Nephron progenitor cell (in vitro differentiated cells): Measurements from ENCODE around the gene PAIP1.
"Not testable (repeated sequence)": the region's sequence is repeated elsewhere in the genome, so short reads cannot be mapped to it uniquely, and the experiment has no call there.

ENCODE experiments used
- DNase-seq: peaks from one replicate; pipeline ENCODE4 v3.0.0; 2021
- H3K27ac Mint-ChIP-seq: 2 replicates; pipeline ENCODE4 v1.8.0; 2021; ENCODE audit warnings: mild to moderate bottlenecking, moderate library complexity, mixed read lengths
- H3K27me3 Mint-ChIP-seq: 2 replicates; pipeline ENCODE4 v1.8.0; 2021; ENCODE audit warnings: mild to moderate bottlenecking, low read depth, mixed read lengths; ENCODE audit not compliant: poor library complexity
- H3K36me3 Mint-ChIP-seq: 2 replicates; pipeline ENCODE4 v1.8.0; 2021; ENCODE audit warnings: low read depth, mixed read lengths
- H3K4me1 Mint-ChIP-seq: 2 replicates; pipeline ENCODE4 v1.8.0; 2021; ENCODE audit warnings: mixed read lengths
- H3K4me3 Mint-ChIP-seq: 2 replicates; pipeline ENCODE4 v1.8.0; 2021; ENCODE audit warnings: mild to moderate bottlenecking, moderate library complexity, mixed read lengths
- H3K9me3 Mint-ChIP-seq: 2 replicates; pipeline ENCODE4 v1.8.0; 2021; ENCODE audit warnings: mild to moderate bottlenecking, moderate library complexity, mixed read lengths
- CTCF ChIP-seq: fragments of 200-600 bp; sonication (generic); IDR thresholded peaks from 2 replicates; pipeline ENCODE4 v1.5.0; 2021; ENCODE audit warnings: antibody characterized with exemption

PAIP1 gene

GRCh38 chr5:43584166-43584699, 27.4 kb upstream of the PAIP1 start:
- H3K4me1 Mint-ChIP-seq, result no peaks in the 10 kb centered on the region
- peaks cover 4% of the 10 kb centered on the region for H3K9me3 Mint-ChIP-seq
- H3K4me3 Mint-ChIP-seq, result no peak overlapping the region
- H3K36me3 Mint-ChIP-seq, result peaks cover 67% of the 10 kb centered on the region
- TF ChIP-seq CTCF, result no peak
- H3K27ac Mint-ChIP-seq, result no peak overlapping the region
- no peak for DNase-seq
- H3K27me3 Mint-ChIP-seq, result no peaks in the 10 kb centered on the region

- TF ChIP-seq CTCF, result no peak
- peaks cover 63% of the 10 kb centered on the region for H3K36me3 Mint-ChIP-seq
- H3K27me3 Mint-ChIP-seq, result no peaks in the 10 kb centered on the region
- no peak overlapping the region for H3K4me3 Mint-ChIP-seq
- no peaks in the 10 kb centered on the region for H3K4me1 Mint-ChIP-seq
- no peak for DNase-seq
- H3K9me3 Mint-ChIP-seq, result peaks cover 7% of the 10 kb centered on the region
- H3K27ac Mint-ChIP-seq, result no peak overlapping the region
Measured at GRCh38 chr5:43583724-43584123, 26.8 kb upstream of the PAIP1 start.

- no peak for TF ChIP-seq CTCF
- Mint-ChIP-seq H3K4me3 (no peak overlapping the region), H3K4me1 (no peaks in the 10 kb centered on the region), H3K9me3 (peaks cover 7% of the 10 kb centered on the region), H3K27ac (no peak overlapping the region), H3K36me3 (peaks cover 56% of the 10 kb centered on the region), H3K27me3 (no peaks in the 10 kb centered on the region)
- DNase-seq, result no peak
Measured at GRCh38 chr5:43582082-43583005, 25.5 kb upstream of the PAIP1 start.

- no peak for TF ChIP-seq CTCF
- Mint-ChIP-seq H3K36me3 (peaks cover 58% of the 10 kb centered on the region), H3K27ac (no peak overlapping the region), H3K4me1 (no peaks in the 10 kb centered on the region), H3K27me3 (no peaks in the 10 kb centered on the region), H3K4me3 (no peak overlapping the region), H3K9me3 (peaks cover 16% of the 10 kb centered on the region)
- DNase-seq, result no peak
Measured at GRCh38 chr5:43581398-43581797, 24.5 kb upstream of the PAIP1 start.

- Mint-ChIP-seq H3K36me3 (peaks cover 58% of the 10 kb centered on the region), H3K9me3 (peaks cover 16% of the 10 kb centered on the region)
- not testable (repeated sequence) for DNase-seq, H3K27ac Mint-ChIP-seq, H3K4me1 Mint-ChIP-seq, H3K27me3 Mint-ChIP-seq, H3K4me3 Mint-ChIP-seq
Measured at GRCh38 chr5:43580402-43581210, 23.7 kb upstream of the PAIP1 start.

GRCh38 chr5:43573058-43573457, 16.2 kb upstream of the PAIP1 start:
- peaks cover 13% of the 10 kb centered on the region for H3K9me3 Mint-ChIP-seq
- no peak for DNase-seq
- H3K4me1 Mint-ChIP-seq, result no peaks in the 10 kb centered on the region
- no peaks in the 10 kb centered on the region for H3K27me3 Mint-ChIP-seq
- TF ChIP-seq CTCF, result no peak
- H3K36me3 Mint-ChIP-seq, result peaks cover 28% of the 10 kb centered on the region
- no peak overlapping the region for H3K27ac Mint-ChIP-seq
- no peak overlapping the region for H3K4me3 Mint-ChIP-seq
